GM18499 (cell line): Measurements from ENCODE around the gene REP15.
"Not testable (repeated sequence)": the region's sequence is repeated elsewhere in the genome, so short reads cannot be mapped to it uniquely, and the experiment has no call there.

Experiments
- ATAC-seq: cut with Tn5 transposase; IDR thresholded peaks from one replicate; pipeline ENCODE4 v1.9.1; 2021; ENCODE audit warnings: moderate number of reproducible peaks; ENCODE audit not compliant: insufficient read depth, unreplicated experiment

The REP15 gene

GRCh38 chr12:27695556-27696292 lies 523 bp upstream of the REP15 start:
- ATAC-seq: no peak

- ATAC-seq: no peak
Observed at GRCh38 chr12:27696864-27697564, 767 bp downstream of the REP15 start.

GRCh38 chr12:27703720-27704452 lies 7.6 kb downstream of the REP15 start:
- ATAC-seq: peak; percentile 82

- ATAC-seq: no peak
Observed at GRCh38 chr12:27705263-27705662, 9.0 kb downstream of the REP15 start.

GRCh38 chr12:27707216-27707615 lies 11.0 kb downstream of the REP15 start:
- ATAC-seq: no peak

GRCh38 chr12:27709212-27709931 lies 13.1 kb downstream of the REP15 start:
- no peak for ATAC-seq

- ATAC-seq: peak; percentile 35
Observed at GRCh38 chr12:27709932-27710591, 13.8 kb downstream of the REP15 start.

GRCh38 chr12:27710592-27711316 lies 14.5 kb downstream of the REP15 start, which contains the start of gene MRPS35:
Gene MRPS35 (plus strand): TSS chr12:27710832. CDS start chr12:27710844, 12 bp downstream.
- ATAC-seq: peak; percentile 90

GRCh38 chr12:27711317-27711682 lies 15.1 kb downstream of the REP15 start:
- ATAC-seq: no peak

GRCh38 chr12:27711967-27712366 lies 15.7 kb downstream of the REP15 start:
- ATAC-seq: no peak

- no peak for ATAC-seq
Observed at GRCh38 chr12:27723212-27723611, 27.0 kb downstream of the REP15 start.

- no peak for ATAC-seq
Observed at GRCh38 chr12:27730097-27730588, 33.9 kb downstream of the REP15 start.

- ATAC-seq: no peak
Observed at GRCh38 chr12:27732281-27732680, 36.0 kb downstream of the REP15 start.

- ATAC-seq: no peak
Observed at GRCh38 chr12:27733052-27733656, 36.9 kb downstream of the REP15 start.

- ATAC-seq: no peak
Observed at GRCh38 chr12:27733791-27734190, 37.5 kb downstream of the REP15 start.

GRCh38 chr12:27734321-27734720 lies 38.1 kb downstream of the REP15 start:
- ATAC-seq: not testable (repeated sequence)

GRCh38 chr12:27743601-27744000 lies 47.4 kb downstream of the REP15 start:
- no peak for ATAC-seq

GRCh38 chr12:27745734-27746133 lies 49.5 kb downstream of the REP15 start:
- ATAC-seq: not testable (repeated sequence)
